Vagina (tissue), 2 donors: ENCODE results near the gene ARHGAP26.

Experiments used
- CTCF ChIP-seq, 3 experiments: fragments of 450-650 bp in 2 of 3; fragments of 200-600 bp in 1 of 3; sonication (generic) in 1 of 3; IDR thresholded peaks; one replicate each; pipeline ENCODE4 v1.5.1; 2017 to 2019; ENCODE audit warnings: antibody characterized with exemption in 3 of 3, mild to moderate bottlenecking in 2 of 3, moderate library complexity in 2 of 3
- POLR2A ChIP-seq, 2 donors: fragments of 450-650 bp; IDR thresholded peaks; one replicate each; pipeline ENCODE4 v1.6.1; 2017; ENCODE audit warnings: antibody characterized with exemption in 2 of 2, mild to moderate bottlenecking in 2 of 2, moderate library complexity in 2 of 2

GRCh38 chr5:143131972-143132371, 361.8 kb downstream of the ARHGAP26 start:
- TF ChIP-seq CTCF (IDR thresholded peaks at IDR 0.05) (no peak), POLR2A (IDR thresholded peaks at IDR 0.05) (no peak)
